HL-60 (cell line): Measurements from ENCODE around the gene TTYH3.
"Not testable (repeated sequence)": the region's sequence is repeated elsewhere in the genome, so short reads cannot be mapped to it uniquely, and the experiment has no call there.

Experiments
- DNase-seq, 2 experiments: peaks; one replicate each; pipeline ENCODE4 v3.0.0-alpha.2; 2010 to 2020; ENCODE audit warnings: low read depth in 1 of 2, low spot score in 1 of 2
- H3K27ac ChIP-seq: fragments of 250-450 bp; sonication (Bioruptor Pico); replicated peaks from 2 replicates; pipeline ENCODE4 v1.5.1; 2020; ENCODE audit warnings: mild to moderate bottlenecking, moderate library complexity
- H3K27me3 ChIP-seq: fragments of 250-450 bp; sonication (Bioruptor Pico); 2 replicates; pipeline ENCODE4 v1.5.1; 2021; ENCODE audit warnings: mild to moderate bottlenecking, moderate library complexity; ENCODE audit not compliant: insufficient read depth, poor library complexity, severe bottlenecking
- H3K4me3 ChIP-seq: replicated peaks from 2 replicates; pipeline ENCODE4 v1.5.1; 2011; ENCODE audit warnings: mild to moderate bottlenecking, control low read depth, low read length; ENCODE audit not compliant: insufficient read depth
- GABPA ChIP-seq: IDR thresholded peaks from 2 replicates; pipeline ENCODE4 v1.6.1; 2012; ENCODE audit warnings: low read depth
- POLR2AphosphoS5 ChIP-seq: IDR thresholded peaks from 2 replicates; pipeline ENCODE4 v1.6.1; 2012; ENCODE audit warnings: low read depth
- REST ChIP-seq: IDR thresholded peaks from 2 replicates; pipeline ENCODE4 v1.6.1; 2012; ENCODE audit warnings: low read depth; ENCODE audit not compliant: insufficient replicate concordance
- SPI1 ChIP-seq: IDR thresholded peaks from 2 replicates; pipeline ENCODE4 v1.6.1; 2012; ENCODE audit warnings: low read depth, mild to moderate bottlenecking, borderline replicate concordance
- TF ChIP-seq, protein P1 (sequence below): IDR thresholded peaks from one replicate; pipeline ENCODE4 v1.5.1; 2011; ENCODE audit warnings: low read length, control low read depth, inconsistent platforms; ENCODE audit not compliant: insufficient read depth

TTYH3 gene

DNA sequence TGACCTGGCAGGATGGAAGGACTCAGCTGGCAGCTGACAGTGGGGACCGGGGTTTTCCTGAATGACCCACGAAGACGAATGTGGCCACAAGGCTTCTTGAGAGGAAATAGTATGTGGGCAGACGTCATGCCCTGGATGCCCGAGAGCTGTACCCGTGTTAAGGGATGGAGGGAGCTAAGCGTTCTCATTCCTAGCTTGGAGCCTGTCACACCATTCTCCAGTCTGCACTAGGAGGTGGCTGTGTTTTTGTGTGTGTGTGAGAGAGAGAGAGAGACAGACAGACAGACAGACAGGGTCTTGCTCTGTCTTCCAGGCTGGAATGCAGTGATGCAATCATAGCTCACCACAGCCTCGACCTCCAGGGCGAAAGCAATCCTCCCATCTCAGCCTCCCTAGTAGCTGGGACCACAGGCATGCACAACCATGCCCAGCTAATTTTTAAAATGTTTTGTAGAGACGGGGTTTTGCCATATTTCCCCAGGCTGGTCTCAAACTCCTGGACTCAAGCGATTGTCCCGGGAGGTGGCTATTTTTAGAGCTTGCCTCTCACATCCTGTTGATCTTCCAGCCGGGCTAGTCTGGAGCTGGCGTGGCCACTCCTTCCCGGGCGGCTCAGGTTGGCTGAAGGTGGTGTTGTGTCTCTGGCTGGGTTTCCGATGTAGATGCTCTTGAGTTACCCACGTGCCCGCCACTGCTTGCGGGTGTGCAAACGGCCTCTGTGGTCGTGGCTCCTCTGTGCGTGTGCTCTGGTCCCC is 58.3 kb downstream of the TTYH3 start:
- Histone ChIP-seq H3K27me3 (peaks cover 36% of the 10 kb centered on the region), H3K4me3 (no peak overlapping the region)

DNA sequence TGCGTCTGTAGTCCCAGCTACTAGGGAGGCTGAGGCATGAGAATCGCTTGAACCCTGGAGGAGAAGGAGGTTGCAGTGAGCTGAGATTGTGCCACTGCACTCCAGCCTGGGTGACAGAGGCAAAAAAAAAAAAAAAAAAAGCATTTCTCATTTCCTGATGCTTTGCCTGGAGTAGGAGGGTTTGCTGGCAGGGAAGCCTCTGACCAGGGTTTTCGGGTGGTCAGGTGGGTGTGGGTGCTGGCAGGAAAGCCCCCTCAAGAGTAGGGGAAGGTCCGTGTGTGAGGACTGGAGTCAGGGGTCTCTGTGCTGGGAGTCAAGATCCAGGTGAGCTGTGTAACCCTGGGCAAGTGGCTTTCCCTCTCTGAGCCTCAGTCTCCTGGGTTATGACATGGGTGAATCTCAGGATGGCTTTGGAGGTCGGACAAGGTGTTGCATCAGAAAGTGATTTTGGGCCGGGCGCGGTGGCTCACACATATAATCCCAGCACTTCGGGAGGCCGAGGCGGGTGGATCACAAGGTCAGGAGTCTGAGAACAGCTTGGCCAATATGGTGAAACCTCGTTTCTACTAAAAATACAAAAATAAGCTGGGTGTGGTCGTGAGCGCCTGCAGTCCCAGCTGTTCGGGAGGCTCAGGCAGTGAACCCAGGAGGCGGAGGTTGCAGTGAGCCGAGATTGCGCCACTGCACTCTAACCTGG is 59.4 kb downstream of the TTYH3 start:
- DNase-seq, result no peak
- peaks cover 36% of the 10 kb centered on the region for H3K27me3 ChIP-seq
- H3K27ac ChIP-seq, result no peak overlapping the region
- H3K4me3 ChIP-seq, result no peak overlapping the region
- TF ChIP-seq, protein P1, sequence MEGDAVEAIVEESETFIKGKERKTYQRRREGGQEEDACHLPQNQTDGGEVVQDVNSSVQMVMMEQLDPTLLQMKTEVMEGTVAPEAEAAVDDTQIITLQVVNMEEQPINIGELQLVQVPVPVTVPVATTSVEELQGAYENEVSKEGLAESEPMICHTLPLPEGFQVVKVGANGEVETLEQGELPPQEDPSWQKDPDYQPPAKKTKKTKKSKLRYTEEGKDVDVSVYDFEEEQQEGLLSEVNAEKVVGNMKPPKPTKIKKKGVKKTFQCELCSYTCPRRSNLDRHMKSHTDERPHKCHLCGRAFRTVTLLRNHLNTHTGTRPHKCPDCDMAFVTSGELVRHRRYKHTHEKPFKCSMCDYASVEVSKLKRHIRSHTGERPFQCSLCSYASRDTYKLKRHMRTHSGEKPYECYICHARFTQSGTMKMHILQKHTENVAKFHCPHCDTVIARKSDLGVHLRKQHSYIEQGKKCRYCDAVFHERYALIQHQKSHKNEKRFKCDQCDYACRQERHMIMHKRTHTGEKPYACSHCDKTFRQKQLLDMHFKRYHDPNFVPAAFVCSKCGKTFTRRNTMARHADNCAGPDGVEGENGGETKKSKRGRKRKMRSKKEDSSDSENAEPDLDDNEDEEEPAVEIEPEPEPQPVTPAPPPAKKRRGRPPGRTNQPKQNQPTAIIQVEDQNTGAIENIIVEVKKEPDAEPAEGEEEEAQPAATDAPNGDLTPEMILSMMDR, result no peak
- TF ChIP-seq GABPA (no peak), REST (no peak), SPI1 (no peak), POLR2AphosphoS5 (no peak)

More for the DNA sequence above, 58.3 kb downstream of the TTYH3 start:
- DNase-seq, result no peak
- TF ChIP-seq, protein P1, result no peak
- TF ChIP-seq SPI1, result no peak
- TF ChIP-seq POLR2AphosphoS5, result no peak
- TF ChIP-seq GABPA, result no peak
- no peak for TF ChIP-seq REST
- H3K27ac ChIP-seq, result no peak overlapping the region

- H3K27ac ChIP-seq, DNase-seq, H3K4me3 ChIP-seq: not testable (repeated sequence)
- peaks cover 31% of the 10 kb centered on the region for H3K27me3 ChIP-seq
These were observed 60.2 kb downstream of the TTYH3 start for GRCh38 chr7:2691932-2692439.

DNA sequence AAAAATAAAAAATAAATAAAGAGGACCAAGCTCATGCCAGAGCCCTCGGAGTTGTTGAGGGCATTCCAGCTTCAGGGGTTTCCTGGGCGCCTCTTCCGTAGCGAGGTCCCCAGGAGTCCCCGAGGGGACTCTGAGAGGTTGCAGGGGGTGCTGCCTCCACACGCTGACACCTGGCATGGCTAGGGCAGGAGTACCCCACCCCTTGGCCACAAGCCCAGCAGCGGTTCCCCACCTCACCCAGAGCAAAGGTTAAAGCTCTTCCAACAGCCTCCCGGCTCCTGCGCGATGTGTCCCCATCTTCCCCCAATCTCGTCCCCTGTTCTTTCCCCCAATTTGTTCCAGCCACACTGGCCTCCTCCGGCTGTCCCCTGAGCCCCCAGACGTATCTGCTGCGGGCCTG is 60.8 kb downstream of the TTYH3 start:
- TF ChIP-seq SPI1 (no peak), GABPA (no peak), REST (no peak), POLR2AphosphoS5 (no peak)
- TF ChIP-seq, protein P1, result no peak
- peaks cover 26% of the 10 kb centered on the region for H3K27me3 ChIP-seq
- H3K27ac ChIP-seq, result no peak overlapping the region
- no peak for DNase-seq
- no peak overlapping the region for H3K4me3 ChIP-seq

- H3K27me3 ChIP-seq, result peaks cover 20% of the 10 kb centered on the region
- not testable (repeated sequence) for H3K27ac ChIP-seq, DNase-seq, H3K4me3 ChIP-seq
These were observed 61.8 kb downstream of the TTYH3 start for GRCh38 chr7:2693420-2694121.
